ENCODE results near the gene TMIGD1. TPM values are rescaled to one million over a fixed set of nuclear protein-coding genes. Genes with fewer than 3 reads are reported as not detected.
A peak's percentile ranks its signal among the peaks of the same experiment; 100 is the strongest.

TMIGD1 gene
- total and polyA plus RNA-seq, 2 donors, result not detected

DNA sequence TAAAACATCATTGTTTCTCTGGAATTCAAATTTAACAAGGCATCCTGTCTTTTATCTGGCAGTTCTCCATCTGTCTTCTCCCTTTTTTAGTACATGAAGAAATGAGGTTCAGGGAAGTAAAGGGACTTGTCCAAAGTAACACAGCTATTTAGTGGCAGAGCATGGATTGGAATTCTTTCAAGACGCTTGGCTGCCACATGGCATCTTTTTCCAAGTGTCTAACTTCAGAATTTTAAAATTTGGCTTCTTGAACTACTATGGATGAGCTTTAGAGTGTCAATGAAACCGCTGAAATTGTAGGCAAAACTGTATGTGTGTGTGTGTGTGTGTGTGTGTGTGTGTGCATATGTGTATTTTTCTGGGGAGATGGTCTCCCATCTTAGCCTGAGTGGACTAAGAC lies 5.2 kb upstream of the TMIGD1 start:
- Histone ChIP-seq H3K4me3 (ENCODE audit: low read length in 2 of 2) (no peak overlapping the region), H3K27ac (ENCODE audit: low read depth in 1 of 2, low read length in 1 of 2) (no peak overlapping the region), H3K36me3 (ENCODE audit: control insufficient read depth in 2 of 2, insufficient read depth in 2 of 2, low read length in 1 of 2) (no peaks in the 10 kb centered on the region), H3K27me3 (ENCODE audit: control insufficient read depth in 2 of 2, insufficient read depth in 1 of 2, low read length in 1 of 2) (no peaks in the 10 kb centered on the region), H3K9me3 (ENCODE audit: control insufficient read depth in 2 of 2, insufficient read depth in 1 of 2, low read length in 1 of 2) (no peaks in the 10 kb centered on the region), H3K4me1 (ENCODE audit: control insufficient read depth in 2 of 2, insufficient read depth in 2 of 2, low read length in 2 of 2) (no peaks in the 10 kb centered on the region)
- 92% methylated on average over 2 of the region's 2 CpGs for WGBS
- DNase-seq (ENCODE audit: low read depth in 6 of 9, low spot score in 9 of 9), result no peak

DNA sequence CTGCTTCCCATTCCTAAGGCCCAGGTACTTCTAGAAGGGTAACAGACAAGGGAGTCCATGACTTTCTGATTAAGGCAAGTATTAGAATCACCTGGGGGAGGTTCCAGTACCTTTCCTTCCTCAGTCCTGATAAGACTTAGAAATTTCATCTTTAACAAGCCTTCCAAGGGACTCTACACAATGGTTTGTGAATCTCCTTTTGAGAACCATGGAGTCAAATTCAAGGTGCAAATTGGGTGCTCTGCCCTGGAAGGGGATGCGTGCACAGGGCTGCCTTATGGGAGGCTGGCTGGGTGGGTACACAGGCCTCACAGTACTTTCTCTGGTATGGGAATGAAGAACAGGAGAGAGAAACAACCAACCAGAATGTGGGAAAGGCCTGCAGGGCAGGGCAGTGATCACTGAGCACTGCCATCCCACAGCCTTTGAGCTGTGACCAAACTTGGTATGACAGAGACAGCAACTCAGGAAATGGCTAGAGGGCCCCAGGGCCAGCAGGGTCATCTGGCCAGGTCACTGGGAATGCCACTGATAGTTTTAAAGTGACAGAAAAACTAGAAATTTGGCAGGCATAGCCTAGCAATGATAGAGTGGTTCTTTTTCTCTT lies 3.6 kb upstream of the TMIGD1 start:
- Histone ChIP-seq H3K4me1 (ENCODE audit: control insufficient read depth in 2 of 2, insufficient read depth in 2 of 2, low read length in 2 of 2) (no peaks in the 10 kb centered on the region), H3K4me3 (ENCODE audit: low read length in 2 of 2) (no peak overlapping the region), H3K27ac (ENCODE audit: low read depth in 1 of 2, low read length in 1 of 2) (no peak overlapping the region), H3K27me3 (ENCODE audit: control insufficient read depth in 2 of 2, insufficient read depth in 1 of 2, low read length in 1 of 2) (no peaks in the 10 kb centered on the region), H3K36me3 (ENCODE audit: control insufficient read depth in 2 of 2, insufficient read depth in 2 of 2, low read length in 1 of 2) (no peaks in the 10 kb centered on the region), H3K9me3 (ENCODE audit: control insufficient read depth in 2 of 2, insufficient read depth in 1 of 2, low read length in 1 of 2) (no peaks in the 10 kb centered on the region)
- WGBS, result 94% methylated on average over 1 of the region's 1 CpG
- DNase-seq (ENCODE audit: low read depth in 6 of 9, low spot score in 9 of 9), result no peak

DNA sequence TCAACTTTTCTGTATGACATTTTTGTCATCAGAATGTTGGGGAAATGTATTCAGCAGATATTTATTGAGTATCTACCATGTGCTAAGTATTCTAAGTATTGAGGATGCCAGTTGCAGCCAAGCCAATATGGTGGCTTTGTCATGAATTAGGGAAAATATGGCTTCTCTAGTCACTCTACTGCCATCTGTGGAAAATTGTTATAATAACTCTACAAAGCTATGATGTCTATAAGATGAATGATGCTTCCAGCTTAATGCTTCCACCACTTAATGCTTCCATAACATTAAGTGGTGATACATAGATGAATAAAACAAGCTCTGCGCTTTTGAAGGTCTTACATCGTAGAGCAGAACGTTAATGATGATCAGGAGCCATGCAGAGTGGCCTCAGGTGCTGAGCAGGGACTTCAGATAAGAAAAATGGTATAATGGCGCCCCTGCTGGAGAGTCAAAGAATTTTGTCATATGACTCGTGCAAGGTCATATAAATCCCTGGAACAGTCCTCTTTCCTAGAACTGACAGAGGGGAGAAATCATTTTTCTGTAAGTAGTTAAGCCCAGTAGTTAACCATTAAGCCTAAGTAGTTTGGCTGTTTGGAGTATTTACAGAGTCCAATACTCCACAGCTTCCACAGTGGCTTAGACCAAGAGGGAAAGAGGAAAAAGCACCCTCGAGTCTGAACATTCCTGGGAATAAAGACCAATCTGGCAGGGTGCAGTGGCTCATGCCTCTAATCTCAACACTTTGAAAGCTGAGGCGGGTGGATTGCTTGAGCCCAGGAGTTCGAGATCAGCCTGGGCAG lies 2.7 kb upstream of the TMIGD1 start:
- no peak overlapping the region for H3K4me3 ChIP-seq (ENCODE audit: low read length in 2 of 2)
- peak in 8 of 9 donors; percentile 35 to 76 (median 51) for DNase-seq (ENCODE audit: low read depth in 6 of 9, low spot score in 9 of 9)
- H3K36me3 ChIP-seq (ENCODE audit: control insufficient read depth in 2 of 2, insufficient read depth in 2 of 2, low read length in 1 of 2), result no peaks in the 10 kb centered on the region
- no peaks in the 10 kb centered on the region for H3K27me3 ChIP-seq (ENCODE audit: control insufficient read depth in 2 of 2, insufficient read depth in 1 of 2, low read length in 1 of 2)
- no peaks in the 10 kb centered on the region for H3K9me3 ChIP-seq (ENCODE audit: control insufficient read depth in 2 of 2, insufficient read depth in 1 of 2, low read length in 1 of 2)
- WGBS, result 62% methylated on average over 8 of the region's 8 CpGs
- no peak overlapping the region for H3K27ac ChIP-seq (ENCODE audit: low read depth in 1 of 2, low read length in 1 of 2)
- peaks cover 0 to 2% of the 10 kb centered on the region in 2 donors for H3K4me1 ChIP-seq (ENCODE audit: control insufficient read depth in 2 of 2, insufficient read depth in 2 of 2, low read length in 2 of 2)

DNA sequence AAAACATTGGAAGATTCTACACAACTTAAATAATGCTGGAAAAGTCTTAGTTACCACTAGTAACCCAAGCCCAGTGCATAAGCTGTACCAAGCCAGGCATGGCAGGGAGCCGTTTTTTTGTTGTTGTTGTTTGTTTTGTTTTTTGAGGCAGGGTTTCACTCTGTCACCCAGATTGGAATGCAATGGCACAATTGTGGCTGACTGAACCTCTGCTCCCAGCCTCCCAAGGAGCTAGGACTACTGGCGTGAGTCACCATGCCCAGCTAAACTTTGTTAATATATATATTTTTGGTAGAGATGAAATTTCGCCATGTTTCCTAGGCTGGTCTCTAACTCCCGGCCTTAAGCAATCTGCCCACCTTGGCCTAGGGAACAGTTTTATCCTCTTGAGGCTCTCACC lies 564 bp upstream of the TMIGD1 start:
- WGBS, result 97% methylated on average over 4 of the region's 4 CpGs
- no peak overlapping the region for H3K4me3 ChIP-seq (ENCODE audit: low read length in 2 of 2)
- no peak for DNase-seq (ENCODE audit: low read depth in 6 of 9, low spot score in 9 of 9)
- H3K36me3 ChIP-seq (ENCODE audit: control insufficient read depth in 2 of 2, insufficient read depth in 2 of 2, low read length in 1 of 2), result no peaks in the 10 kb centered on the region
- H3K9me3 ChIP-seq (ENCODE audit: control insufficient read depth in 2 of 2, insufficient read depth in 1 of 2, low read length in 1 of 2), result no peaks in the 10 kb centered on the region
- peaks cover 0 to 2% of the 10 kb centered on the region in 2 donors for H3K4me1 ChIP-seq (ENCODE audit: control insufficient read depth in 2 of 2, insufficient read depth in 2 of 2, low read length in 2 of 2)
- H3K27ac ChIP-seq (ENCODE audit: low read depth in 1 of 2, low read length in 1 of 2), result no peak overlapping the region
- no peaks in the 10 kb centered on the region for H3K27me3 ChIP-seq (ENCODE audit: control insufficient read depth in 2 of 2, insufficient read depth in 1 of 2, low read length in 1 of 2)

DNA sequence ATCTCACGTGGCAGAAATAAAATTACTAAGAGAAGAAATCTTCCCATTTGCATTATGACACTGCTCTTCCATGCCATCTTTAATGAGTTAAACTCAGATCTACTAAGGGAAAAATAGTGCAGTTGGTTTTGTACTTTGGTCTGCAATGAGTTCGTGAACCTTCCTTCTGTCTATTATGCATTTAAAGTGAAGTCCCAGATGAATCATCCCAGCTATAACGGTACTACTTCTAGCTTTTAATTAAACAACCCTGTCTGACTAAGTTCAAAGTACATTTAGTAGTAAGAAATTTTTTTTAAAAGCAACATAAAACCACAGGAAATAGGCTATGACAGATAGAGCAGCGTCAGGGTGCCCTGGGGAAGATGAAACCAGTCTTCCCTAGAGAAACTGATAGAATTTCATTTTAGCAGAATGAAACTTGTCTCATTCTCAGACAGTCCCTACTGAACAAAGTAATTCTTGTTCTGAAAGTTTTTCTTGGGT lies 1.8 kb downstream of the TMIGD1 start:
- Histone ChIP-seq H3K36me3 (ENCODE audit: control insufficient read depth in 2 of 2, insufficient read depth in 2 of 2, low read length in 1 of 2) (no peaks in the 10 kb centered on the region), H3K4me1 (ENCODE audit: control insufficient read depth in 2 of 2, insufficient read depth in 2 of 2, low read length in 2 of 2) (peaks cover 0 to 2% of the 10 kb centered on the region in 2 donors), H3K27me3 (ENCODE audit: control insufficient read depth in 2 of 2, insufficient read depth in 1 of 2, low read length in 1 of 2) (no peaks in the 10 kb centered on the region), H3K4me3 (ENCODE audit: low read length in 2 of 2) (no peak overlapping the region), H3K27ac (ENCODE audit: low read depth in 1 of 2, low read length in 1 of 2) (peak overlapping the region in 1 of 2 donors; percentile 55), H3K9me3 (ENCODE audit: control insufficient read depth in 2 of 2, insufficient read depth in 1 of 2, low read length in 1 of 2) (no peaks in the 10 kb centered on the region)
- DNase-seq (ENCODE audit: low read depth in 6 of 9, low spot score in 9 of 9), result peak in 6 of 9 donors; percentile 15 to 66 (median 22)
- 19% methylated on average over 4 of the region's 4 CpGs for WGBS

DNA sequence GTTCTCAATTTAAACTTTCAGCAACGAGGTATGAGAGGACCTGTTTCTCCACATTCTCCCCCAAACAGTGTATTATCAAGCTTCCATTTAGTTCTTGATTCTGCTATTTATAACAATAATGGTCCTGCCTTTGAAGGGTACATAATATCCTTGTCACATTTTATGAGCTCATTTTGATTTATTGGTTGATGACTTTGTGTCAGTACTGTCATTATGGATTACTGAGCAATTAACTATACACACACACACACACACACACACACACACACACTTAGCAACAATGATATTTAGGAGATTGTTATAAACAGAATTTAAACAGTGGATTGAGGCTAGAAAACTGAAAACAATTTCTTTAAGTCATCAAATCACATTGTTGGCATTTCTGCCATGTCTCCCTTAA lies 7.0 kb downstream of the TMIGD1 start:
- Histone ChIP-seq H3K36me3 (ENCODE audit: control insufficient read depth in 2 of 2, insufficient read depth in 2 of 2, low read length in 1 of 2) (no peaks in the 10 kb centered on the region), H3K4me1 (ENCODE audit: control insufficient read depth in 2 of 2, insufficient read depth in 2 of 2, low read length in 2 of 2) (peaks cover 2 to 4% of the 10 kb centered on the region in 2 donors), H3K4me3 (ENCODE audit: low read length in 2 of 2) (no peak overlapping the region), H3K27ac (ENCODE audit: low read depth in 1 of 2, low read length in 1 of 2) (no peak overlapping the region), H3K9me3 (ENCODE audit: control insufficient read depth in 2 of 2, insufficient read depth in 1 of 2, low read length in 1 of 2) (no peaks in the 10 kb centered on the region), H3K27me3 (ENCODE audit: control insufficient read depth in 2 of 2, insufficient read depth in 1 of 2, low read length in 1 of 2) (no peaks in the 10 kb centered on the region)
- WGBS, result 70% methylated on average over 1 of the region's 1 CpG
- DNase-seq (ENCODE audit: low read depth in 6 of 9, low spot score in 9 of 9), result no peak

DNA sequence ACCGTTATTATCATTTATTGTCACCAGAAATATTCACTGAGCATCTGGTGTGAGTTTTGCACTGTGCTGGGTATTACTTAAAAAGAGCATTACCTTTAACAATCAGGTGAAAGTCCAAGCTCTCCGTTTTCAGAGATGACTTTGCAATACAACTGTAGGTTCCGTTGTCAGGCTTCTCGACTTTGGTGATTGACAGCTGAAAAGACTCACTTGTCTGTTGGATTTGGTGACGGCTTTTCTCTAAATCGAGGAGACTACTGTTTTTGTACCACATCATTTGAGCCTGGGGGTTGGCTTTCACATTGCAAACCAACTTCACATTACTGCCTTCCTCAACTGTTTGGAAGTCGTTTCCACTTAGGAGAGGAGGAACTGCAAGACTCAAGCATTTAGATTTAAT lies 9.1 kb downstream of the TMIGD1 start:
- 88% methylated on average over 7 of the region's 7 CpGs for WGBS
- Histone ChIP-seq H3K27me3 (ENCODE audit: control insufficient read depth in 2 of 2, insufficient read depth in 1 of 2, low read length in 1 of 2) (no peaks in the 10 kb centered on the region), H3K9me3 (ENCODE audit: control insufficient read depth in 2 of 2, insufficient read depth in 1 of 2, low read length in 1 of 2) (no peaks in the 10 kb centered on the region), H3K4me3 (ENCODE audit: low read length in 2 of 2) (no peak overlapping the region), H3K36me3 (ENCODE audit: control insufficient read depth in 2 of 2, insufficient read depth in 2 of 2, low read length in 1 of 2) (no peaks in the 10 kb centered on the region), H3K4me1 (ENCODE audit: control insufficient read depth in 2 of 2, insufficient read depth in 2 of 2, low read length in 2 of 2) (peaks cover 0 to 4% of the 10 kb centered on the region in 2 donors), H3K27ac (ENCODE audit: low read depth in 1 of 2, low read length in 1 of 2) (no peak overlapping the region)
- DNase-seq (ENCODE audit: low read depth in 6 of 9, low spot score in 9 of 9), result no peak

DNA sequence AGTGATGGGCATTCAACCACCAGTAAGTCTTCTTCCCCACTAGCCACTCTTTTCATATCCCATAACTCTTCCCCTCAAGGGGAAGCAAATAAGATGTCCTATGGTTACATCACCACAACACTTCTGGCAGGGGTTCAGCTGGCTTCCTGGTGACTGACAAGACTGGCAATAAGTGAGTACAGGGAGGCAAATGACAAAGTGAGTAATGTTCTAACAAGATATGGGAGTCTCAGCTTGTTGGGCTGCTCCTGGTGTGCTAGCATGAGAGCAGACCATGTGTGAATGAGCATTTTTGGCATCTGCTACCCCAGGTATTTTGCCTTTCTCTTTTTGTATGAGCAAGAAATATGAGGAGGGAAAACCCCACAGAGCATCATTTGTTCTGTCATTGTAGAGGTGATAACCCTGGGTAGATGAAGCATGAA lies 9.9 kb downstream of the TMIGD1 start:
- Histone ChIP-seq H3K4me3 (ENCODE audit: low read length in 2 of 2) (no peak overlapping the region), H3K9me3 (ENCODE audit: control insufficient read depth in 2 of 2, insufficient read depth in 1 of 2, low read length in 1 of 2) (no peaks in the 10 kb centered on the region), H3K27me3 (ENCODE audit: control insufficient read depth in 2 of 2, insufficient read depth in 1 of 2, low read length in 1 of 2) (no peaks in the 10 kb centered on the region), H3K4me1 (ENCODE audit: control insufficient read depth in 2 of 2, insufficient read depth in 2 of 2, low read length in 2 of 2) (peaks cover 0 to 4% of the 10 kb centered on the region in 2 donors), H3K27ac (ENCODE audit: low read depth in 1 of 2, low read length in 1 of 2) (no peak overlapping the region), H3K36me3 (ENCODE audit: control insufficient read depth in 2 of 2, insufficient read depth in 2 of 2, low read length in 1 of 2) (no peaks in the 10 kb centered on the region)
- DNase-seq (ENCODE audit: low read depth in 6 of 9, low spot score in 9 of 9), result peak in 1 of 9 donors; percentile 46

DNA sequence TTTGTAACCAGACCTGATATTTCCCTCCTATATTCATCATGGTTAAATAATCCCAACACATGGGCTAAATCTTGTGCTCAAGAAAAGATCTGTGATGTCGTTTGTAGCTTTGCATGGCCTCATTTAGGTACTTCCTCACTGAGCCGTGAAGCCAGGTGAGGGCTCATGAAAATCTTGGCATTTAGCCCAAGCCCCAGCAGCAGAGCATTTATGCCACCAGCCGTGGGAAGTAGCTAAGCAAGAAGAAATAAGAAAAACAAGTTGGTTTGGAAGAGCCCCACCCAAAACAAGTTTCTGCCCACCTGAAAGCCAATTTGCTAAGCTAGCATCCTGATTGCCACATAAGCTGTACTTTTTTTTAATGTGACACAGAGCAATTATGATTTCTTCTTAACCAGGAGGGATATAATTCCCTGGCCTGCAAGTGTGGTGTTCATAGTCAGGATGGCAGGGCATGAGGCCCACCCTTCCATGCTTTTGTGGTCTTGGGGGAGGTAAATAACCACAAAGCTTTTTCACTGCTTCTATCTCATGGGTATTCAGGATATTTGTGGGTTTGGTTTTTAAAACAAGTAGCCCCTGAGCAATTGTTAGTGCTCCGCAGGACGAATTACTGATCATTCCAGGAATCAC lies 10.5 kb downstream of the TMIGD1 start:
- no peaks in the 10 kb centered on the region for H3K36me3 ChIP-seq (ENCODE audit: control insufficient read depth in 2 of 2, insufficient read depth in 2 of 2, low read length in 1 of 2)
- H3K9me3 ChIP-seq (ENCODE audit: control insufficient read depth in 2 of 2, insufficient read depth in 1 of 2, low read length in 1 of 2), result no peaks in the 10 kb centered on the region
- H3K4me3 ChIP-seq (ENCODE audit: low read length in 2 of 2), result no peak overlapping the region
- no peak overlapping the region for H3K27ac ChIP-seq (ENCODE audit: low read depth in 1 of 2, low read length in 1 of 2)
- peak in 1 of 9 donors; percentile 44 for DNase-seq (ENCODE audit: low read depth in 6 of 9, low spot score in 9 of 9)
- H3K27me3 ChIP-seq (ENCODE audit: control insufficient read depth in 2 of 2, insufficient read depth in 1 of 2, low read length in 1 of 2), result no peaks in the 10 kb centered on the region
- WGBS, result 8% methylated on average over 5 of the region's 5 CpGs
- peaks cover 0 to 4% of the 10 kb centered on the region in 2 donors for H3K4me1 ChIP-seq (ENCODE audit: control insufficient read depth in 2 of 2, insufficient read depth in 2 of 2, low read length in 2 of 2)

All from thymus (tissue), 11 donors.